CD4-positive, alpha-beta T cell treated with Interleukin-15 for 4 hours (primary cell): ENCODE measurements around the gene HVCN1.
"Not testable (repeated sequence)": the region's sequence is repeated elsewhere in the genome, so short reads cannot be mapped to it uniquely, and the experiment has no call there.

Experiments
- DNase-seq: peaks from one replicate; pipeline ENCODE4 v3.0.0-alpha.2; 2020; ENCODE audit warnings: low spot score

The HVCN1 gene, protein sequence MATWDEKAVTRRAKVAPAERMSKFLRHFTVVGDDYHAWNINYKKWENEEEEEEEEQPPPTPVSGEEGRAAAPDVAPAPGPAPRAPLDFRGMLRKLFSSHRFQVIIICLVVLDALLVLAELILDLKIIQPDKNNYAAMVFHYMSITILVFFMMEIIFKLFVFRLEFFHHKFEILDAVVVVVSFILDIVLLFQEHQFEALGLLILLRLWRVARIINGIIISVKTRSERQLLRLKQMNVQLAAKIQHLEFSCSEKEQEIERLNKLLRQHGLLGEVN

DNA sequence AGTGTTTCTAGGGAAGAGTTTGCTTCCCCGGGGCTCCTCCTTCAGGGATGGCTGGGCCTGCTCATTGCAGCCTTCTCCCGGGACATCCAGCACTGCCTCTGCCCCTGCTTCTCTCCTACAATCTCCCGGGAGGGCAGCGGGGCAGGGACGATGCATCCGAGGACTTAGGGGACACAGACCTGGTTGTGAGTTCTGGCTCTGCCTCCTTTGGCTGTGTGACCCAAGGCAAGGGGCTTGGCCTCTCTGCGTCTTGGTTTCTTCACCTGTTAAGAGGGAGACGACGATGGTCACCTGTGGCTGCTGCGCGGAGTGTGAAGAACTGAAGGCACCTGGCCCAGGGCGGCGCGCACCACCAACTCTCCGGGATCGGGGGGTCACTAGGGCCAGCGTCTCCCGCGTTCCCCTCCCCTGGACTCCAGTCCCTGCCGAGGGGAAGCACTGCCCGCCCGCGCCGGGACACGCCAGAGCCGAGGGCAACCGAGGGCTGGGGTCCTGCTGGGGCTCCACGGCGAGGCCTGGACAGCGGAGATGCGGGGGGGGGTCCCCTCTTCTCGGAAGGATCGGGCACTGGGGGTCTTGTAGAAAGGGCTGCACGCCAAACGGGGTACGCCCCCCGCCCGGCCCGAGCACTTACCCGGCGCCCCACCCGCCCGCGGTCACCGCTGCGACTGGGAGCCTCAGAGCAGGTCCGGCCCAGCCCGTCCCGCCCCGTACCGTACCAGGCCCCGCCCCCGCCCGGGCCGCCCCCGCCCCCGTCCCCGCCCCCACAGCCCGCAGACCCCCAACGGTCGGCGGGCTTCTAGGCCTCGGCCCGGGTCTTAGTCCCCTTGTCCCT, at the start of gene HVCN1:
TSS of gene HVCN1 (minus strand) at position 670 of the 835 bp plus-strand sequence. CDS start 5,870 bp downstream, outside the sequence.
- DNase-seq, result peak; percentile 20

DNA sequence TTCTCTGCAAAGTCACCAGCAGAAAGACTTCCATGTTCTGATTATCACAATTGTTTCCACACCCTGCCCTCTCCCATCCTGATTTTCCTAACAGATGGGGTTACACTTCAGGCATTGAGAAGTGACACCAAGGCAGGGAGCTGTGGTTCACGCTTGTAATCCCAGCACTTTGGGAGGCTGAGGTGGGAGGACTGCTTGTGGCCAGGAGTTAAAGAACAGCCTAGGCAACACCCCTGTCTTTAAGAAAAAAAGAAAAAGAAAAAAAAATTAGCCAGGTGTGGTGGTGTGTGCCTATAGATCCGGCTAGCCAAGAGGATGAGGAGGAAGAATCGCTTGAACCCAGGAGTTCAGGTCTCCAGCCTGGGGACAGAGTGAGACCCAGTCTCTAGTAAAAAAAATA, 48.6 kb upstream of the HVCN1 start:
- DNase-seq, result no peak

DNA sequence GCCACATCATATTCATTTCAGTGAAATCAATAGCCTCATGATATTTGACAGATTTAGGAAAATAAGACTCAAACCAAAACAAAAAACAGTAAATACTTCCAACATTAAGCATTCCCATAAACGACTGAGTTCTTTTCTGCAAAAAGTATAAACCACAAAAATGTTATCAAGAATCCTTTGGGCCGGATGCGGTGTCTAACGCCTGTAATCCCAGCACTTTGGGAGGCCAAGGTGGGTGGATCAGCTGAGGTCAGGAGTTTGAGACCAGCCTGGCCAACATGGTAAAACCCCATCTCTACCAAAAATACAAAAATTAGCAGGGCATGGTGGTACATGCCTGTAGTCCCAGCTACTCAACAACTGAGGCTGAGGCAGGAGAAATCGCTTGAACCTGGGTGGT, 48.1 kb upstream of the HVCN1 start:
- not testable (repeated sequence) for DNase-seq

DNA sequence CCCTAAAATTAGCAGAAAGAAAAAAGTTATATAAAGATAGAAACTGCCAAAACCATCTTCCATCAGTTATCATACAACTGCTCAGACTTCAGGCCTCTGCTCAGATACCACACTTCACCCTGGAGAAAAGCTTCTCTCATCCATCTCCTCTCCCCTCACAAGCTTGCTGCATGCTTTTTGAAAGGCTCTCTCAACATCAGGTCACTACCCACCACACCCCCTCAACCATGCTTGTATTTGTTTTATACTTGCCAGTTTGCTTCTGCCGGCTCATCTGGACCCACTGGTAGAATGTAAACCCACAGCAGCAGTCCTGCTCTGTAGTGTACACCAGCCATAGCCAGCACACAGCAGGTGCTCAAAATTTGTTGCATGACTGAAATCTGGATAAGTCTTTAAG, 45.0 kb upstream of the HVCN1 start:
- no peak for DNase-seq

DNA sequence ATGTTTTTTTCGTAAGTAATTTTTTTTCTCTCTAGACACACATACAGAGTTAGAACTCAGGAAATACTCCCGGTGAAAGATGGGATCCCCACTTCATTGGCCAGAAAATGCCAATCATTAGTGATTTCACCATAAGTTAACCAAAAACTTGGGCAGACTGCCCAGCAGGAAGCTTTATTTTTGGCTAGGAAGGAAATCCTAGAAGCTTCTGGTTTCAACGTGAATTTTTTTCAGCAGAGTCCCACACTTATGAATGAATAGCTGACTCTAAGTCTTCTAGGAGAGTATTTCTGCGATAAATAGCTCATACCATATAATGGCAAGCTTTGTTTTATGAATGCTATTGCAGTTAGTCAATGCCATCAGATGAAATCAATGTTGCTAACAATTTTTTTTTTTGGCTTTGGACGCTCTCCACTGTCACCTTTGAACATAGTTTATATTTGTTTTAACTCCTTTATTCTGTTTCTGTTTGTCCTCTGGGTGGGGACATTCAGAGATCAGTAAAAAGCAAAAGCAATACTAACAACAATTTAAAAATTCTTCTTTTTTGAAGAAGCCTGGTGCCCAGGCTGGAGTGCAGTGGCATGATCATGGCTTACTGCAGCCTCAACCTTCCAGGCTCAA, 44.3 kb upstream of the HVCN1 start:
- no peak for DNase-seq

DNA sequence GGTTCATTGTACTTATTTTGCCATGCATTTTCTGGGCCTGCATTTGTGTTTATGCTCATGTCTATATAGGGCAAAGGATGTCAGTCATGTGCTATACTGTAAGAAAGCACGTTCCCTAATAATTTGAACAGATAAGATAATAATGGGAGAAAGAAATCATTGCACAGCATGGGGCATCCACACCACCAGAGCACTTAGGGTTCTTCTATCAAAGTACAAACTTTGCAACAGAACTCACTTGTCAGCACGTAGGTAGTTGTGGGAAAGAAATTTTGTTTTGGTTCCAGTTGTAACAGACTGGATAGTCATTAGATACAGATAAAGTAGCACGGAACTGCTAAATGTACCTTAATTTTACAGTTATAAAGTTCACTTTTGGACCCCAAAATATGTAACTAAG, 43.7 kb upstream of the HVCN1 start:
- DNase-seq, result no peak

DNA sequence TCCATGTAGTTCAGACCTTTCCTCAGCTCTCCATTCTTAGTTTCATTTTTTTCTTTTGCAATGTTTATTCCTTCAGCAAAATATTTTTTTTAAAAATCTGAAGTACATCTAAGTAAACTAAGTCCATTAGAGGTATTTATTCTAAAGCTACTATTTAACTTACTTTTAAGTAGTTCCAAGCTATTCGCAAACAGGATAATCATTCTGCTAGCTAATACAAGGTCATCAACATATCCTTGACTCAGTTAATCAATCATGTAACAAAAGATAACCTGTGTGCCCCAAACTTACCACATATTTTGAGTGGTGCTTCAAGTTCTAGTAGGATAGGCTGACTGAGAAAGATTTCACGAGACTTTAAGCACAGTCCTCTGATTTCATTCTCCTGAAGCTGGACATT, 42.6 kb upstream of the HVCN1 start:
- no peak for DNase-seq

DNA sequence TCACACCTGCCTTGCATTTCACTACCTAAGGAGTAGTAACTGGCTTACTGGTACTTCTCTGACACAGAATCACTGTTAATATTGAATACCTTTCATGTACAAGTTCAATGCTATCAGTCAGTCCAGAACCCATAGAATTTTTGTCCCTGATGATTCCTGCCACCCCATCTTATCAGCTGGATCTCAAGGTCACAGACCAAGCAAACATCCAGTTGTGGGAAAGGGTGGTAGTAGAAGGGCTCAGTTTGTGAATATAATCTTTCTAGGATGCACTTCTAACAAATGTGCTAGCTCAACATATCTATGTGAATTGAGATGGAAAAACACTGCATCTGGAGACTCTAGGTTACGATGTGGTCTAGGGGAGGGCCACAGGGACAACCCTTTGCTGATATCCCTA, 39.7 kb upstream of the HVCN1 start:
- DNase-seq, result no peak

DNA sequence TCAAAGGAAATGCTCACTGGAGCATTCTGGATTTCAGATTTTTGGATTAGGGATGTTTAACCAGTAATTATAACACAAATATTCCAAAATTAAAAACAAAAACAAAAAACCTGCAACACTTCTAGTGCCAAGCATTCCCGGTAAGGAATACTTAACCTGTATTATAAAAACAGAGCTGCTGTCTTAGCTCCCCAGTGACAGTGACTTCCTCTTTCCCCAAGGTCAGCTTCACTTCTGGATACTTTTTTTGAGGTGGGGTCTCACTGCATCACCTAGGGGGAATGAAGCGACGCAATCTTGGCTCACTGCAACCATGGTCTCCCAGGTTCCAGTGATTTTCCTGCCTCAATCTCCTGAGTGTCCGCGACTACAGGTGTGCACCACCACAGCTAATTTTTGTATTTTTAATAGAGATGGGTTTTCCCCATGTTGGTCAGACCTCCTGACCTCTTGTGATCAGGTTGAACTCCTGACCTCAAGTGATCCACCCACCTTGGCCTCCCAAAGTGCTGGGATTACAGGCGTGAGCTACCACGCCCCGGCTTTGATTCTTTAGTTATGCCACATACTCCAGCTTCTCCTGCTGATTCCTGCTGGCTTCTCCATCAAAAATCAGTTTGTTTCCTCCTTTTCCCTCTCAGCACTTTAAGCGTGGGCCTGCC, 37.9 kb upstream of the HVCN1 start:
- no peak for DNase-seq

DNA sequence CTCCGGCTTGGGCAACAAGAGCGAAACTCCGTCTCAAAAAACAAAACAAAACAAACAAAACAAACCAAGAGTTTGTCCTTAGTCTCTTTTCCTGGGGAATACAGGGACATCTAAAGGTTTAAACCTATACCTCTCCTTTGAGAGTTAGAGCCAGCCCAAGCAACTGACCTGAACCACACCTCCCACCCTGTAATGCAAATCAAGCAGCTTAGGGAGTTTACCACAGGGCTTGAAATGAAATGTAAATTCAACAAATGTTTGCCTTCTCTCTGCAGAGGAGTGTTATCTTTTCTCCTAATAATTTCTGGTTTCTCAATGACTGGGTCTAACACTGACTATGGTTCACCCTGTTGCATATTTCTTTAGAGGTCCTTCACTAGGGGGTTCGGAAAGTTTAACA, 37.1 kb upstream of the HVCN1 start:
- DNase-seq, result no peak

DNA sequence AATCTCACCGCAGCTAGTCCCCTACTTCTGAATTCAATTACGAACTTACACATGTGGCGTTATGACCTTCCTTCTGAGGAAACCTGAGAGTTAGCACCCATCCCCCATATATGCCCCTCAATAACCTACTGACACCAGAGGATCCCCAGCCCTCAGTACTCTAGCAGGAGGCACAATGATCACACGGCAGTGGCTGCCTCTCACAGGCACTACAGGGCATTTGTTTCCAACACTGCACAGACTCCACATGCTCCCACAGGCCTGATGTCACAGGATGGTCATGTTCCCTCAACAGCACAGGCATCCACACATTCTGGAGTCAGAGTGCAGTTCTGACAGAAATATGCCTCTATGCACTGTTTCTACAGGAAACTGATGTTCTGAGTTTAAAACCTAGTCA, 36.4 kb upstream of the HVCN1 start:
- DNase-seq, result no peak

DNA sequence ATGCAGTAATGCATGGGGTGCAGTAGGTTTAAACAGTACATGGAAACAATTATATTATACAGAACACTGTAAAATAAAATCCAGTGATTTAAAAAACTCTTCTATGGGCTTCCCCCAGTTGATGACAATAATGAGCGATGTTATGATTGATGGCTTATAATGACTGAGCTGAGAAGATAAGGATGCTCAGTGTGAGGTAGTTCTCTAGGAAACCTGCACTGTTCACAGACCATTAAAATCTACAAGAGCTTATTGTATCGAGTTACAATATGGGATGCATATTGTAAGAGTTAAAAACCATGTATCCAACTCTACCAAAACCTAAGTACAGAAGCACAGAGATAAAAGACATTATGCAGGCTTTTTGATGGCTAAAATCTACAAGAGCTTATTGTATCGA, 34.0 kb upstream of the HVCN1 start:
- DNase-seq, result not testable (repeated sequence)

DNA sequence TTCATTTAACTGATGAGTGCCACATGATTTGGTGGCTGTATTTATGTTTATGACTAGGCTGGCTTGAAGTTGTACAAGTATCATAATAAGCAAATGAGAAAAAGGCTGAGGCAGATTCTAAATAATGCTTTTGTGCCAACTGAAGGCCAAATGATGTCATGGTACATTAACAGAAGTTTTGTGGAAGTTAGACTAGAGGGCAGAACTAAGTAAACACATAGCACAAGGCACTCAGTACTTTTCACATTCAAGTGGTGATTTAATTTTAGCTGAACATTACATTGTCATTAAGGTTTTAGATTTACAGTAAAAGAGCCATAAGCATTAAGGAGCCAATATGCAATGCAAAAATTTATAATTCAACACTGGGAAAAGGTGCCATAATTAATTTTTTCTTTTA, 32.7 kb upstream of the HVCN1 start:
- no peak for DNase-seq

DNA sequence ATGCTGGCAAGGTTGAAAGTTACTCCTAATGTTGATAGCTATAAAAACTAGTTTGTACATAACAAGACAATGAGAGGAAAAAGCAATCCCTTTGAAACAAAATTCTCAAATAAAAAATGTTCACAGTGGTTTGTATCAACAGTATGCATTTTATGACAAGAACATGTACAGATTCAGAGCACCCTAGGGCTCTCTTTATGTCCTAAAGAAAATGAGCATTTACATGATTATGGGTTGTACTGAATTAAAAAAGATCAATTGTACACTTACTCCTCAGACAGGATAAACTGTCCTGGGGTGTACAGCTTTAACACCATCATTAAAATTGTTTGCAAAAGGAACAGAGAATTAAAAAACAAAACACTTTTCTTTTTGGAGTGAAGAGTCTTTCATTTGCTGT, 31.6 kb upstream of the HVCN1 start:
- DNase-seq, result no peak

DNA sequence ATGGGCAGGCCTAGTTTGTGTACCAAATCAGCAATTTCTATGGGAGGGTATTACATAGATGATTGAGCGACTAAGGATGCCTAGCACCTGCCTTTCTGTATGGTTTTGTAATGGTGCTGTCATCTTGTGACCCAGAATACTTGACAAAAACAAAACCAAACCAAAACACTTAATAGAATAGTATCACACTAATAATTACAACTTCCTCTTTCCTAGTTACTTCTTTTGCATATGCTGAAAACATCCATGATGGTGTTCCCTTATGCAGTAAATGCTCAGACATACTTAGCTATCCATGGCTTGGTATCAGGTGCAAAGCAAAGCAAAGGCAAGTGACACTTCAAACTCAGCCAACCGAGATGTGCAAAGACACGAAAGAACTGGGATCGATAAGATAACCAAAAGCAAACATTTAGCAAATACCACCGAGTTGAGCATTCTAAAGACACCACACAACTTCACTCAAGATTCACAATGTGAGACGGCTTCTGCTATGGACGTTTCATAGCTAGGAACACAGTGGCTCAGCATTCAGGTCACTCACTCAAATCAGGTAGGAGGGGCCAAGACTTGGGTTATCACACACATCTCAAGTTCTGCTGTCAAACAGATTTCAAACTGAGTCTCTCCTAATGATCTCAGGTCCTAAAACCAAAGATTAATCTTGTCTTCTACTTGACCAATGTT, 29.4 kb upstream of the HVCN1 start:
- DNase-seq, result no peak

DNA sequence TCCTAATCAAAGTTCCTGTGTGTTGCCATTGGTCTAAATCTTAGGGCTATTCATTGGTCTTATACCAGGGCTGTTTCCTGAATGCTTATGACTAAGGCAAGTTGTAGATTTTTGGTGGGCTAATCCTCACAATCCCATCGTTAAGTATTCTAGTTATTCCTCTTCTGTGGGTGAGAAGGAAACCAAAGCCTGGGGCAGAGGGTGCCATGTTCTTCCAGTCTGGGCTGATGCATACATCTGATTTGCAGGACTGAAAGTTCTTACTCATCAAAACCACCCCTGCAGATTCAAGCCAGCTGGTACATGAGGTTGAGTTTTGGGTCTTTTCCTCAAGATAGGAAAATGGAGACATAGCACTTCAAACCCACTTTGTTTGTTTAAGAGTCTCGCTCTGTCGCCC, 28.1 kb upstream of the HVCN1 start:
- no peak for DNase-seq

DNA sequence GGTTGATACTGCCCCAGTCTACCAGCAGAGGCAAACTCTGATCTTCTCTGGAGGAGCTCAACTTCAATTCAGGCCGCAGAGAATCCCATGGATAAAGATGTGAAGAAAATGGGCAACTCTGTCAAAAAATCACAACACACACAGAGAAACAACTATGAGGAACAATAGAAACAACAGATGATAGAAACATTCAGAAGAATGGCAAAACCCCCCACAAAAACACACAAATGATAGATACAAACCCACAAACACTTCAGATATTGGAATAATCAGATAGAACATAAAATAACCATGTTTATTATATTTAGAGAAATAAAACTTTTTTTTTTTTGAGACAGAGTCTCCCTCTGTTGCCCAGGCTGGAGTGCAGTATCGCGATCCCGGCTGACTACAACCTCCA, 20.0 kb upstream of the HVCN1 start:
- DNase-seq, result no peak

DNA sequence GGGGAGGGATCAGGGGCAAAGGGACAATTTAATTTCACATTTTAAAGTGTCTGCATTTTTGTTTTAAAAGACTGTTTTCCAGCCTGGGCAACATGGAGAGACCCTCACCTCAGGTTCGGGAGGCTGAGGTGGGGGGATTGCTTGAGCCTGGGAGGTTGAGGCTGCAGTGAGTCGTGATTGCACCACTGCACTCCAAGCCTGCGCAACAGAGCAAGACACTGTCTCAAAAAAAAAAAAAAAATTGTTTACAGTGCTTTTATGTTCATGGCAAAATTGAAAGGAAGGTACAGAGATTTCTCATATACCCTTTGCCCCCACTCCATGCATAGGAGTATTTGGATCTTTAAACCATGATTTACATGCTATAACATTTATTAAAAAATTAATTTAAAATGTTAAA, 16.4 kb upstream of the HVCN1 start:
- DNase-seq, result no peak

DNA sequence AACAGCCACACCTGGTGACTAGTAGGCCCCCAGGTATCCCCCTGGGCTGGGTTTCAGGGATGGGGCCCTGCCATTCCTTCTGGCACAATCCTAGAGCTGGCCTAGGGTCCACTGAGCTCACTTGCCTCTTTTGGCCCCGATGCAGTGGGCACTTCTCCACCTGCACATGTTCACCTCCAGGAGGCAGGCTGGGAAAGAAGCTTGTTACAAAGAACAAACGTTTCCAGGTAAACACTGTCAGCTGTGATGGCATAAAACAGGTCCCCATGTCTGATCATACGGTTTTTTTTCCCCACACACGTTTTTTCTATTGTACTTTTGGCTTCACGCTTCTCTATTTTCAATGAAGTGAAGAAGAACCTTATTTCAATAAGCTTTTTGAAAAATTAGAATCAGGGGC, 15.8 kb upstream of the HVCN1 start:
- peak; percentile 14 for DNase-seq

DNA sequence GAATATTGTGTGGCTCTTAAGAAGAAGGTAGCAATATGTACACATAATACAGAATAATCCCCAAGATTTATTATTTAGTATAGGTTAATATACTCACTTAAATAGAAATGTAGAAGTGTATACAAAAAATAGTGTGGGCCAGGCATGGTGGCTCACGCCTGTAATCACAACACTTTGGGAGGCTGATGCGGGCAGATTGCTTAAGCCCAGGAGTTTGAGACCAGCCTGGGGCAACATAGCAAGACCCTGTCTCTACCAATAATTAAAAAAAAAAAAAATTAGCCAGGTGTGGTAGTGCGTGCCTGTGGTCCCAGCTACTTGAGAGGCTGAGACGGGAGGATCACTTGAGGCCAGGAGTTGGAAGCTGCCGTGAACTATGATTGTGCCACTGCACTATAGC, 15.3 kb upstream of the HVCN1 start:
- DNase-seq, result no peak

DNA sequence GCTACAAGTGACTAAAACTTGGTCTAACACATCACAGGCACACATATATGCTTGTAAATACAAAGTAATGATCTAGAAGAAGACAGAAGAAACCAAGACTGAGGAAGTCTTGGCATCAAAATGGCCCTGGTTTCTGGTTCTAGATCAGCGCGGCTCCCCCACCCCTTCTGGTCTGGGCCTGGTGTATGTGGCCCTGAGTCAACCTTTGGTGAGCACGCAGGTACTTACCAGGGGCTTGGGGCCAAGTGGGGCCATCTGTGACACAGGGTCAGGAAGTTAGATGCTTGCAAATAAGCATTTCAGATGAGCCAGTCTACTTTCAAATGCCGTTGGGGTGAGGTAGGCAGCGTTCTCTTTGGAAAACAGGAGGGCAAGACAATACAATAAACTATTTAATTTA, 13.2 kb upstream of the HVCN1 start:
- DNase-seq, result no peak
